Neuronal stem cell (in vitro differentiated cells): ENCODE data around the gene AHNAK.

ENCODE experiments used
- DNase-seq: peaks from one replicate; pipeline ENCODE4 v3.0.0-alpha.2; 2013; ENCODE audit warnings: low spot score
- H2AFZ ChIP-seq: one replicate; pipeline ENCODE4 v1.6.1; 2013; ENCODE audit warnings: mild to moderate bottlenecking, low read length, inconsistent platforms
- H2AK5ac ChIP-seq: 2 replicates; pipeline ENCODE4 v1.6.1; 2013; ENCODE audit warnings: low read depth, mild to moderate bottlenecking, inconsistent platforms, low read length, moderate library complexity, mixed read lengths
- H2BK120ac ChIP-seq: 2 replicates; pipeline ENCODE4 v1.6.1; 2013; ENCODE audit warnings: low read depth, mild to moderate bottlenecking, inconsistent platforms, low read length, moderate library complexity, mixed read lengths
- H2BK12ac ChIP-seq: one replicate; pipeline ENCODE4 v1.6.1; 2013; ENCODE audit warnings: low read length, inconsistent platforms
- H2BK15ac ChIP-seq: 2 replicates; pipeline ENCODE4 v1.6.1; 2013; ENCODE audit warnings: mild to moderate bottlenecking, low read length, inconsistent platforms, mixed read lengths
- H2BK5ac ChIP-seq: one replicate; pipeline ENCODE4 v1.6.1; 2013; ENCODE audit warnings: inconsistent platforms, mild to moderate bottlenecking, low read length, moderate library complexity
- H3K14ac ChIP-seq: one replicate; pipeline ENCODE4 v1.6.1; 2013; ENCODE audit warnings: low read length, inconsistent platforms
- H3K18ac ChIP-seq: 2 replicates; pipeline ENCODE4 v1.6.1; 2013; ENCODE audit warnings: low read length, inconsistent platforms
- H3K23ac ChIP-seq: 2 replicates; pipeline ENCODE4 v1.6.1; 2013; ENCODE audit warnings: low read depth, mild to moderate bottlenecking, mixed read lengths, low read length, inconsistent platforms; ENCODE audit not compliant: poor library complexity
- H3K27ac ChIP-seq: replicated peaks from 3 replicates; pipeline ENCODE4 v1.5.1; 2013; ENCODE audit warnings: low read length, inconsistent platforms
- H3K27me3 ChIP-seq, 3 experiments: 2 replicates each; pipeline ENCODE4 v1.6.1; 2013; ENCODE audit warnings: low read length in 3 of 3, mild to moderate bottlenecking in 2 of 3, inconsistent platforms in 1 of 3, low read depth in 1 of 3, mixed read lengths in 1 of 3, moderate library complexity in 1 of 3; ENCODE audit not compliant: control insufficient read depth in 3 of 3, insufficient read depth in 3 of 3
- H3K36me3 ChIP-seq, 2 donors: replicated peaks in 1 of 2; 2 replicates each; pipeline ENCODE4 v1.6.1; 2013; ENCODE audit warnings: low read length in 2 of 2; ENCODE audit not compliant: control insufficient read depth in 2 of 2, insufficient read depth in 2 of 2
- H3K4ac ChIP-seq: 2 replicates; pipeline ENCODE4 v1.6.1; 2013; ENCODE audit warnings: inconsistent platforms, mild to moderate bottlenecking, low read length, moderate library complexity
- H3K4me1 ChIP-seq, 2 donors: 1 replicate in 1 of 2; 2 replicates in 1 of 2; pipeline ENCODE4 v1.6.1; 2013; ENCODE audit warnings: low read length in 2 of 2, low read depth in 1 of 2; ENCODE audit not compliant: control insufficient read depth in 2 of 2, insufficient read depth in 1 of 2
- H3K4me2 ChIP-seq: one replicate; pipeline ENCODE4 v1.6.1; 2013; ENCODE audit warnings: mild to moderate bottlenecking, low read length, inconsistent platforms; ENCODE audit not compliant: insufficient read depth, poor library complexity, severe bottlenecking
- H3K4me3 ChIP-seq, 2 donors: 2 replicates each; pipeline ENCODE4 v1.5.1; 2013; ENCODE audit warnings: low read length in 2 of 2, mild to moderate bottlenecking in 2 of 2, inconsistent platforms in 1 of 2, moderate library complexity in 1 of 2
- H3K79me1 ChIP-seq: one replicate; pipeline ENCODE4 v1.6.1; 2013; ENCODE audit warnings: low read depth, mild to moderate bottlenecking, inconsistent platforms, low read length, moderate library complexity
- H3K9ac ChIP-seq: one replicate; pipeline ENCODE4 v1.6.1; 2013; ENCODE audit warnings: mild to moderate bottlenecking, low read depth, low read length, inconsistent platforms; ENCODE audit not compliant: poor library complexity
- H3K9me3 ChIP-seq, 2 donors: replicated peaks in 1 of 2; 2 replicates each; pipeline versions ENCODE3 to v1.6.1; 2013; ENCODE audit warnings: low read length in 2 of 2, mild to moderate bottlenecking in 2 of 2, inconsistent platforms in 1 of 2, low read depth in 1 of 2, mixed read lengths in 1 of 2, moderate library complexity in 1 of 2; ENCODE audit not compliant: control insufficient read depth in 2 of 2, insufficient read depth in 1 of 2
- H4K8ac ChIP-seq: one replicate; pipeline ENCODE4 v1.6.1; 2013; ENCODE audit warnings: low read depth, mild to moderate bottlenecking, inconsistent platforms, low read length, moderate library complexity
- H4K91ac ChIP-seq: one replicate; pipeline ENCODE4 v1.6.1; 2013; ENCODE audit warnings: low read length, low read depth, mild to moderate bottlenecking, inconsistent platforms; ENCODE audit not compliant: poor library complexity
- WGBS, 2 donors: extraction: QIAGEN DNeasy Blood & Tissue Kit; methylation state at CpG; one replicate each; pipeline ENCODE4 v1.1.7; 2013; ENCODE audit warnings: missing lambda C conversion rate in 2 of 2, mixed read lengths in 1 of 2; ENCODE audit not compliant: insufficient read length in 2 of 2, insufficient replicate concordance in 1 of 2; ENCODE audit errors: extremely low coverage in 2 of 2; 5-methylcytosine and 5-hydroxymethylcytosine counted together

AHNAK gene

GRCh38 chr11:62579252-62579651, 32.6 kb upstream of the AHNAK start:
- H2BK120ac ChIP-seq, result no peak overlapping the region
- H3K9ac ChIP-seq, result no peak overlapping the region
- H3K36me3 ChIP-seq, result peaks cover 28 to 87% of the 10 kb centered on the region in 2 donors
- no peak for DNase-seq
- H2BK15ac ChIP-seq, result no peak overlapping the region
- no peaks in the 10 kb centered on the region for H3K27me3 ChIP-seq
- no peak overlapping the region for H2AK5ac ChIP-seq
- no peak overlapping the region for H2BK12ac ChIP-seq
- H3K14ac ChIP-seq, result no peak overlapping the region
- H3K4me2 ChIP-seq, result no peak overlapping the region
- H2BK5ac ChIP-seq, result no peak overlapping the region
- no CpG with 5 or more reads among the region's 2 CpGs for WGBS, 2 donors
- no peak overlapping the region for H3K27ac ChIP-seq
- no peak overlapping the region for H4K8ac ChIP-seq
- H3K9me3 ChIP-seq, result peaks cover 0 to 2% of the 10 kb centered on the region in 2 donors
- H3K23ac ChIP-seq, result no peak overlapping the region
- no peak overlapping the region for H4K91ac ChIP-seq
- no peak overlapping the region for H3K18ac ChIP-seq
- no peak overlapping the region for H2AFZ ChIP-seq
- peaks cover 6% of the 10 kb centered on the region for H3K79me1 ChIP-seq
- H3K4ac ChIP-seq, result no peak overlapping the region
- peaks cover 2 to 10% of the 10 kb centered on the region in 2 donors for H3K4me1 ChIP-seq
- H3K4me3 ChIP-seq, result no peak overlapping the region

GRCh38 chr11:62578541-62578940, 31.9 kb upstream of the AHNAK start:
- no peak overlapping the region for H3K9ac ChIP-seq

GRCh38 chr11:62577046-62577714, 30.6 kb upstream of the AHNAK start:
- no peak overlapping the region for H3K14ac ChIP-seq
- no peaks in the 10 kb centered on the region for H3K27me3 ChIP-seq
- no peak overlapping the region for H2BK15ac ChIP-seq
- no peak overlapping the region for H4K91ac ChIP-seq
- peaks cover 25 to 80% of the 10 kb centered on the region in 2 donors for H3K36me3 ChIP-seq
- H3K79me1 ChIP-seq, result peaks cover 6% of the 10 kb centered on the region
- H3K9ac ChIP-seq, result no peak overlapping the region
- peaks cover 5 to 15% of the 10 kb centered on the region in 2 donors for H3K4me1 ChIP-seq
- H3K27ac ChIP-seq, result no peak overlapping the region
- DNase-seq, result no peak
- no peak overlapping the region for H3K4me3 ChIP-seq
- no peak overlapping the region for H2AFZ ChIP-seq
- no peaks in the 10 kb centered on the region for H3K9me3 ChIP-seq
- H2AK5ac ChIP-seq, result no peak overlapping the region
- H3K23ac ChIP-seq, result no peak overlapping the region
- H2BK12ac ChIP-seq, result no peak overlapping the region
- no peak overlapping the region for H4K8ac ChIP-seq
- H2BK120ac ChIP-seq, result no peak overlapping the region
- no peak overlapping the region for H3K4me2 ChIP-seq
- WGBS, 2 donors, result no CpG with 5 or more reads among the region's 12 CpGs
- no peak overlapping the region for H2BK5ac ChIP-seq
- no peak overlapping the region for H3K18ac ChIP-seq
- no peak overlapping the region for H3K4ac ChIP-seq

More at GRCh38 chr11:62578541-62578940, 31.9 kb upstream of the AHNAK start:
- H3K36me3 ChIP-seq, result peaks cover 25 to 81% of the 10 kb centered on the region in 2 donors
- no peak overlapping the region for H2AFZ ChIP-seq
- H3K27me3 ChIP-seq, result no peaks in the 10 kb centered on the region
- H2AK5ac ChIP-seq, result no peak overlapping the region
- peaks cover 6% of the 10 kb centered on the region for H3K79me1 ChIP-seq
- DNase-seq, result no peak
- H3K4ac ChIP-seq, result no peak overlapping the region
- H2BK5ac ChIP-seq, result no peak overlapping the region
- no peak overlapping the region for H3K18ac ChIP-seq
- no peak overlapping the region for H3K4me3 ChIP-seq
- no peak overlapping the region for H3K4me2 ChIP-seq
- no peak overlapping the region for H3K14ac ChIP-seq
- H3K9me3 ChIP-seq, result no peaks in the 10 kb centered on the region
- no peak overlapping the region for H2BK15ac ChIP-seq
- H2BK120ac ChIP-seq, result no peak overlapping the region
- WGBS, 2 donors, result no CpG with 5 or more reads among the region's 11 CpGs
- H4K91ac ChIP-seq, result no peak overlapping the region
- H3K27ac ChIP-seq, result no peak overlapping the region
- H4K8ac ChIP-seq, result no peak overlapping the region
- H2BK12ac ChIP-seq, result no peak overlapping the region
- no peak overlapping the region for H3K23ac ChIP-seq
- H3K4me1 ChIP-seq, result peaks cover 2 to 10% of the 10 kb centered on the region in 2 donors

- Histone ChIP-seq H3K27ac (no peak overlapping the region), H3K79me1 (peaks cover 10% of the 10 kb centered on the region), H3K4ac (no peak overlapping the region), H2BK120ac (no peak overlapping the region), H3K9ac (no peak overlapping the region), H2AK5ac (no peak overlapping the region), H3K4me3 (no peak overlapping the region), H3K23ac (no peak overlapping the region), H3K36me3 (peaks cover 34 to 80% of the 10 kb centered on the region in 2 donors), H3K9me3 (no peaks in the 10 kb centered on the region), H4K8ac (no peak overlapping the region), H2AFZ (no peak overlapping the region), H3K4me2 (no peak overlapping the region), H2BK15ac (no peak overlapping the region), H2BK12ac (no peak overlapping the region), H3K18ac (no peak overlapping the region), H4K91ac (no peak overlapping the region), H3K27me3 (no peaks in the 10 kb centered on the region), H3K4me1 (peaks cover 7 to 15% of the 10 kb centered on the region in 2 donors), H3K14ac (no peak overlapping the region), H2BK5ac (no peak overlapping the region)
- WGBS, 2 donors, result no CpG with 5 or more reads among the region's 14 CpGs
- no peak for DNase-seq
These were observed 29.2 kb upstream of the AHNAK start for GRCh38 chr11:62575837-62576236.
